Liver (tissue), 9 donors: Measurements from ENCODE around the gene GPATCH3. TPM values are rescaled to one million over a fixed set of nuclear protein-coding genes. Genes with fewer than 3 reads are reported as not detected.

ENCODE experiments used
- DNase-seq: peaks from one replicate; pipeline ENCODE4 v3.0.0-alpha.2; 2017; ENCODE audit warnings: low spot score
- H3K27ac ChIP-seq, 2 donors: one replicate each; pipeline ENCODE4 v1.7.0; 2013; ENCODE audit warnings: inconsistent platforms in 2 of 2, low read length in 2 of 2, control low read depth in 1 of 2, low read depth in 1 of 2, mild to moderate bottlenecking in 1 of 2
- H3K27me3 ChIP-seq, 4 donors: one replicate each; pipeline versions ENCODE4 v1.6.1 to v1.7.0; 2013; ENCODE audit warnings: low read length in 3 of 4, inconsistent platforms in 1 of 4, mild to moderate bottlenecking in 1 of 4, moderate library complexity in 1 of 4; ENCODE audit not compliant: control insufficient read depth in 4 of 4, insufficient read depth in 4 of 4
- H3K36me3 ChIP-seq, 4 donors: one replicate each; pipeline versions ENCODE4 v1.6.1 to v1.7.0; 2013; ENCODE audit warnings: low read length in 3 of 4, mild to moderate bottlenecking in 3 of 4, low read depth in 1 of 4, moderate library complexity in 1 of 4; ENCODE audit not compliant: control insufficient read depth in 4 of 4, insufficient read depth in 3 of 4
- H3K4me1 ChIP-seq, 4 donors: one replicate each; pipeline versions ENCODE4 v1.6.1 to v1.7.0; 2013; ENCODE audit warnings: low read length in 3 of 4, mild to moderate bottlenecking in 3 of 4, moderate library complexity in 1 of 4; ENCODE audit not compliant: control insufficient read depth in 4 of 4, insufficient read depth in 4 of 4
- H3K4me3 ChIP-seq, 3 donors: one replicate each; pipeline versions ENCODE4 v1.6.1 to v1.7.0; 2013; ENCODE audit warnings: low read length in 3 of 3, control low read depth in 1 of 3, low read depth in 1 of 3, mild to moderate bottlenecking in 1 of 3
- H3K9ac ChIP-seq, 2 donors: one replicate each; pipeline ENCODE4 v1.7.0; 2013; ENCODE audit warnings: low read length in 2 of 2, mild to moderate bottlenecking in 2 of 2, moderate library complexity in 2 of 2, control low read depth in 1 of 2, low read depth in 1 of 2
- H3K9me3 ChIP-seq, 4 donors: one replicate each; pipeline versions ENCODE4 v1.6.1 to v1.7.0; 2013; ENCODE audit warnings: low read length in 3 of 4; ENCODE audit not compliant: control insufficient read depth in 4 of 4
- FOXA1 ChIP-seq: IDR thresholded peaks from 2 replicates; pipeline ENCODE4 v1.6.1; 2016; ENCODE audit warnings: antibody characterized with exemption
- FOXA2 ChIP-seq: IDR thresholded peaks from 2 replicates; pipeline ENCODE4 v1.6.1; 2016; ENCODE audit warnings: antibody characterized with exemption
- HNF4A ChIP-seq, 2 donors: conservative IDR thresholded peaks; 2 replicates each; pipeline ENCODE4 v1.6.1; 2016; ENCODE audit warnings: antibody characterized with exemption in 2 of 2, mild to moderate bottlenecking in 2 of 2
- HNF4G ChIP-seq: IDR thresholded peaks from 2 replicates; pipeline ENCODE4 v1.6.1; 2016; ENCODE audit warnings: antibody characterized with exemption
- NR2F2 ChIP-seq: IDR thresholded peaks from 2 replicates; pipeline ENCODE4 v1.6.1; 2016; ENCODE audit warnings: antibody characterized with exemption
- RAD21 ChIP-seq, 2 donors: IDR thresholded peaks; 2 replicates each; pipeline ENCODE4 v1.6.1; 2016; ENCODE audit warnings: antibody characterized with exemption in 2 of 2, mild to moderate bottlenecking in 2 of 2
- REST ChIP-seq: IDR thresholded peaks from 2 replicates; pipeline ENCODE4 v1.6.1; 2016; ENCODE audit warnings: antibody characterized with exemption, mild to moderate bottlenecking
- RXRA ChIP-seq, 2 donors: IDR thresholded peaks; 2 replicates each; pipeline ENCODE4 v1.6.1; 2017 to 2018; ENCODE audit warnings: antibody characterized with exemption in 2 of 2, mild to moderate bottlenecking in 1 of 2
- SP1 ChIP-seq: IDR thresholded peaks from 2 replicates; pipeline ENCODE4 v1.6.1; 2018; ENCODE audit warnings: antibody characterized with exemption, mild to moderate bottlenecking
- YY1 ChIP-seq: IDR thresholded peaks from 2 replicates; pipeline ENCODE4 v1.6.1; 2016; ENCODE audit warnings: antibody characterized with exemption, mild to moderate bottlenecking
- ZBTB33 ChIP-seq: IDR thresholded peaks from 2 replicates; pipeline ENCODE4 v1.6.1; 2016; ENCODE audit warnings: antibody characterized with exemption
- WGBS: extraction: QIAGEN DNeasy Blood & Tissue Kit; methylation state at CpG from one replicate; pipeline ENCODE4 v1.1.7; 2013; 5-methylcytosine and 5-hydroxymethylcytosine counted together
- polyA plus RNA-seq, 2 donors: library from polyadenylated mRNA; stranded (reverse) in 1 of 2; unstranded in 1 of 2; fragments of 200-250 nt in 1 of 2; fragments of >200 nt in 1 of 2; fragmentation: Nextera tagmentation in 1 of 2; extraction: Ambion mirVana in 1 of 2; gene quantifications; one replicate each; pipeline versions ENCODE4 v1.2.1 to v1.2.3, GENCODE V29; 2013 to 2015
- total RNA-seq, 2 donors: library from RNA; depleted of rRNA; stranded (reverse); fragments of >200 nt; gene quantifications; one replicate each; pipeline ENCODE4 v1.2.3, GENCODE V29; 2014
- TF ChIP-seq, protein P1 (sequence below): IDR thresholded peaks from 2 replicates; pipeline ENCODE4 v1.6.1; 2016; ENCODE audit warnings: antibody characterized with exemption
- TF ChIP-seq, protein P2 (sequence below): fragments of 150-350 bp; IDR thresholded peaks from 2 replicates; pipeline ENCODE4 v1.5.1; 2017; ENCODE audit warnings: improper control_type of control experiment, low read depth, low read length; ENCODE audit not compliant: missing input control
- donor health status: healthy.
- donor health status: healthy.
- donor health status: healthy.
- donor health status: healthy.
- donor health status: healthy.

Gene GPATCH3
- total and polyA plus RNA-seq, 4 donors: 5.8 to 6.3 (median 6.2) TPM

- TF ChIP-seq RAD21 (IDR thresholded peaks at IDR 0.05): no peak
- no peak for TF ChIP-seq SP1
- TF ChIP-seq HNF4A (conservative IDR thresholded peaks at IDR 0.05): no peak
Measured at GRCh38 chr1:26858891-26859640, 41.2 kb downstream of the GPATCH3 start (continued).

- no peak overlapping the region for H3K9ac ChIP-seq
- H3K36me3 ChIP-seq: peaks cover 4 to 27% (median 11%) of the 10 kb centered on the region in 4 donors
- H3K27me3 ChIP-seq: no peaks in the 10 kb centered on the region
- no peaks in the 10 kb centered on the region for H3K9me3 ChIP-seq
- H3K4me3 ChIP-seq: no peak overlapping the region
- DNase-seq: no peak
- H3K27ac ChIP-seq: no peak overlapping the region
- H3K4me1 ChIP-seq: no peaks in the 10 kb centered on the region
- WGBS: 93% methylated on average over 4 of the region's 4 CpGs
- TF ChIP-seq YY1 (no peak), NR2F2 (no peak), HNF4G (no peak), REST (no peak), ZBTB33 (no peak), FOXA2 (no peak), RXRA (IDR thresholded peaks at IDR 0.05) (no peak), HNF4A (conservative IDR thresholded peaks at IDR 0.05) (no peak), FOXA1 (no peak)
- TF ChIP-seq, protein P1, sequence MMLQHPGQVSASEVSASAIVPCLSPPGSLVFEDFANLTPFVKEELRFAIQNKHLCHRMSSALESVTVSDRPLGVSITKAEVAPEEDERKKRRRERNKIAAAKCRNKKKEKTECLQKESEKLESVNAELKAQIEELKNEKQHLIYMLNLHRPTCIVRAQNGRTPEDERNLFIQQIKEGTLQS: no peak
- TF ChIP-seq, protein P2, sequence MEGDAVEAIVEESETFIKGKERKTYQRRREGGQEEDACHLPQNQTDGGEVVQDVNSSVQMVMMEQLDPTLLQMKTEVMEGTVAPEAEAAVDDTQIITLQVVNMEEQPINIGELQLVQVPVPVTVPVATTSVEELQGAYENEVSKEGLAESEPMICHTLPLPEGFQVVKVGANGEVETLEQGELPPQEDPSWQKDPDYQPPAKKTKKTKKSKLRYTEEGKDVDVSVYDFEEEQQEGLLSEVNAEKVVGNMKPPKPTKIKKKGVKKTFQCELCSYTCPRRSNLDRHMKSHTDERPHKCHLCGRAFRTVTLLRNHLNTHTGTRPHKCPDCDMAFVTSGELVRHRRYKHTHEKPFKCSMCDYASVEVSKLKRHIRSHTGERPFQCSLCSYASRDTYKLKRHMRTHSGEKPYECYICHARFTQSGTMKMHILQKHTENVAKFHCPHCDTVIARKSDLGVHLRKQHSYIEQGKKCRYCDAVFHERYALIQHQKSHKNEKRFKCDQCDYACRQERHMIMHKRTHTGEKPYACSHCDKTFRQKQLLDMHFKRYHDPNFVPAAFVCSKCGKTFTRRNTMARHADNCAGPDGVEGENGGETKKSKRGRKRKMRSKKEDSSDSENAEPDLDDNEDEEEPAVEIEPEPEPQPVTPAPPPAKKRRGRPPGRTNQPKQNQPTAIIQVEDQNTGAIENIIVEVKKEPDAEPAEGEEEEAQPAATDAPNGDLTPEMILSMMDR: no peak
Measured at GRCh38 chr1:26858160-26858559, 42.1 kb downstream of the GPATCH3 start.
